Measurements from ENCODE around the gene UBR4.
A peak's percentile ranks its signal among the peaks of the same experiment; 100 is the strongest.

The UBR4 gene

DNA sequence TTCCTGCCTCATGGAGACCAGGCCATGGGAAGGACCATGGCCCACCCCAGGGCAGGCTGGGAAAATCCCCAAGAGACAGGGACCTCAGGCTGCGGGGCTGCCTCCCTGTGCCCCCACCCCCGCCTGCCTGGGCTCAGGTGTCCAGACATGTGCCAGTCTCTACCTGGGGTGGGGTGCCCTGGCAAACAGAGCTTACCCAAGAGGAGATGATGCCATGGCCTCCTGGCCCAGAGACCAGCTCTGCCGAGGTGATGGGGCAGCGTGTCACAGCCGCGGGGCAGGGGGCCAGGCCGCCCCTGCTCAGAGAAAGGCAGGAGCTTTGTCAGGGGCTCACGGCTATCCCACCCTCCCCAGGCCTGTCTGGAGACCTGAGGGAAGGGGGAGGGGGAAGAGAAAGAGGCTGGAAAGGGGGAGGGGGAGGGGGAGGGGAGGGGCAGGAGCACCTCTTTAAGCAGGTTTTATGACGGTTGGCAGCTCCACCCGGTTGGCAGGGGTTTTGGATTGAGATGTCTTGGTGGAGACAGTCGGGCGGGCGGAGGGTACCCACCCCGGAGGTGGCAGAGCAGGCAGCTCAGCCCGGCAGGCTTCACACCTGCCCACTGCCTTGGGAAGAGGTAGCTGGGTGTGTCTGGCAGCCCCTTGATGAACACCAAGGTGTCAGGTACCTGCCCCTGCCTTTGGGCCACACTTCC, 152.1 kb downstream of the UBR4 start:
- no peak for DNase-seq (ENCODE audit: low read depth, low spot score)

DNA sequence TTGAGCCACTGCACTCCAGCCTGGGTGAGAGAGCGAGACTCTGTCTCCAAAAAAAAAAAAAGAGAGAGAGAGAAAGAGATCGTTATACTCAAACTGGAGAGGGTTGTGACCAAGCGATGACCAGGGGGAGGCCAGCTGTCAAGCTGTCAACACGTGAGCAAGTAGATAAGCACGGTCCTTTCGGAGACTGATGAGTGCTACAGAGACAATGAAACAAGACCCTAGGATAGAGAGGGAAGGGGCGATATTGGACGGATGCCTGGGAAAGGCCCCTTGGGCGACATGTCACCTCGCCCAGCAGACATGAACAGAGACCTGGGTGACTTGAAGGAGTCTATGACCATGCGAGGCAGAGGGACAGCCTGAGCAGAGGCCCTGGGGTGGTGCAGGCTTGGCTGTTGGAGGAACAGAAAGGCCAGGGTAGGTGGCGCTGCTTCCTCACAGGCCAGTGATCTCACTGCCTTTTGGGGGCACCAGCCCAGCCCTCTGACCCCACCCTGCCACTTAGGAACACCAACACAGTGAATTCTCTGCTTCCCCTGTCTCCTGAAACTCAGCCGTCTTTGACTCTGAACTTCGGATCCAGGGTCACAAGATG, 152.8 kb downstream of the UBR4 start:
- no peak for DNase-seq (ENCODE audit: low read depth, low spot score)

DNA sequence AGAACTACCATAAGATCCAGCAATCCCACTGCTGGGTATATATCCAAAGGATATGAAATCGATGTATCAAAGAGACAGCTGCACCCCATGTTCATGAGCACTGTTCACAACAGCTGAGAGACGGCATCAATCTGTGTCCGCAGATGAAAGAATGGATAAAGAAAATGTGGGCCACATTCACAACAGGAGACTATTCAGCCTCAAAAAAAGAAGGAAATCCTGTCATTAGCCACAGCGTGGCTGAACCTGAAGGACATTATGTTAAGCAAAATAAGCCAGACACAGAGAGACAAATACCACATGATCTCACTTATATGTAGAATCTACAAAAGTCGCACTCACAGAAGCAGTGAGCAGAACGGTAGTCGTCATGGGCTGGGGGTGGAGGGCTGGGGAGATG, 154.4 kb downstream of the UBR4 start:
- no peak for DNase-seq (ENCODE audit: low read depth, low spot score)

DNA sequence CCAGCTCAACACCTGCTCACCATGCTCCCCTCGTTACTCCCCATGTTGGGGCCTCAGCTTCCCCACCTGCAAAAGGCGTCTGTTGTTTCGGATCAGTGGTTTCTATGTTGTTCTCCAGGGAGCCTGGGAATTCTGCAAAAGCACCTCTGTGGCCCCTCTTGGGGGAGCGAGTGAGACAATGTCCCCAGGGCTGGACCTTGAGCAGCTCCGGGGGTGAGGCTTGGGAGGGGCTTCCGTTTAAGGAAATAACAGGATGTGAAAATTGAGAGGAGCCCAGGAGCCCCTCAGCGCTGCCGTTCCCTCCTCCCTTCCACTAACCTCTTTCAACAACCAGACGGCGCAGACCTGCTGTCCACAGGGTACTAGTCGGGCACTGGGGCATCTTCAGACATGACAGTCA, 155.1 kb downstream of the UBR4 start:
- no peak for DNase-seq (ENCODE audit: low read depth, low spot score)

DNA sequence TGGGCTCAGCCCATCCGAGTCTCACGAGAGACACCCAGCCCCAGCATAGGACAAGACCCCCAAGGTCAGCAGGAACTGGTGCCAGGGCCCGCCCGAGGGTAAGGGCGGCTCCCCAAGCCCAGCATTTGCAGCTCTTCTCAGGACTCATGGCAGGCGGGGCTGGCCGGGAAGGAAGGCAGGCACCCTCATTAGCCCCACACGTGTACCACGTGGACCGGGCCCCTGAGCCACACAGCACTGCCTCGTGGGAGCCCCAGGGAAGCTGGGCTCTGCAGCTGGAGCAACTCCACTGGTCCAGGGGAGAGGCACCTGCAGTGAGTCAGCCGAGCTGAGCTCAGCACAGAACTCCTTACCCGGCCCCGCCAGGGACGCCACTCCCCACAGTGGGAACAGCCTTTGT, 155.8 kb downstream of the UBR4 start:
- no peak for DNase-seq (ENCODE audit: low read depth, low spot score)

DNA sequence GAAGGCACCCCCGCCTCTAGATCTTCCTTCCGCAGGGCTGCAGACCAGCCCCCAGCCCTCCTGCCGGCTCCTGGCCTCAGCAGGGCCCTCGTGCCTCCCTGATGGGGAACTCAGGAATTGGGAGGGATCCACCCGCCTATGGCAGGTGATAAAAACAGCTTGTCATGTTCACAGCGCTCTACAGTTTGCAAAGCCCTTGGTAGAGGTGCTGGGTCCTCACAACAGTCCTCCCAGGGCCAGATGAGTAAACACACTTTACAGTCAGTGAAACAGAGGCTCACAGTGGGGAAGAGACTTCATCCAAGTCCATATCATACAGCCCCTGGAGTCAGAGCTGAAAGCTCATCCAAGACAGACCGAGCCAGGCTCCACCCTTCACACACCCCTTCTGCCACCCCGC, 156.6 kb downstream of the UBR4 start:
- no peak for DNase-seq (ENCODE audit: low read depth, low spot score)

DNA sequence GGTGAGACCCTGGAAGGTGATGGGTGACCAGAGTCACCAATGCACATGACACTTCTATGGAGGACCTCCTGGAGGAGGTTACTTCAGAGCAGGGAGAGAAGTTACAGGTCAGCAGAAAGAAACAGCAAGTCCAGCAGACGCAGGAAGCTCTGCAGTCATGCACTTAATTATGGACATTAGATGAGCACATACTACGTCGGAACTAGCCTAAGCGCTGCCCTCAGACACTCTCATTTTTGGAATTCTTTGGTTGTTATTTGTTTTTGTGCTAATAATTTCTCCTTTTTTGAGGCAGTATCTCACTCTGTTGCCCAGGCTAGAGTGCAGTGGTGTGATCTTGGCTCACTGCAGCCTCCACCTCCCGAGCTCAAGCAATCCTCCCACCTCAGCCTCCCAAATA, 160.3 kb downstream of the UBR4 start:
- DNase-seq (ENCODE audit: low read depth, low spot score) = no peak

DNA sequence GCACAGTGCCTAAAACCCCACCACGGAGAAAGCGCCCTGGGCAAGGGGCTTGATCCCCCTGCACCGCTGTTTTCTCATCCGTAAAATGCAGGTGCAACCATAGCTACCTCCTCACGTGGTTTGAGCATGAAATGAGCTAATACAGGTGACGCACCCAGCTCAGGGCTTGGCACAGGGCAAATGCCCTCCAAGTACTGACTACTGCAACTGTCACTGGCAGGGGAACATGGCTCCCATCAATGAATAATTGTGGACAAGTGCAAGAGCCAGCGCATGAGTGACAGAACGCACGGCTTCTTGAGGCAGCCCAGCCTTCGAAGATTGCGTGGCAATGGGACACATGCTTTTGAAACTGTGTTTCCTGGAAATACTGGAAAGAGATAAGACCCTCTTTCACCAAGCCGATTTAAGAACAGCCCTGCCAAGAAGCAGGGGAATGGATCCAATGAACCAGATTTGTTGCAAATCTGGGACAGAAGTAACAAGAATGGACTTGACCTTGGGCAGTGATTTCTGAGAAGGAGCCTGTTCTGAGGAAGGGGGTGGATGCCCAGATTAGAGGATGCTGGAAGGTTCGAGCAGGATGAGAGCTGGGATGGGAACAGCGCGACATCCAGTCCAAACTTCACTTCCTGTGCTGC, 160.8 kb downstream of the UBR4 start:
- DNase-seq (ENCODE audit: low read depth, low spot score) = no peak

DNA sequence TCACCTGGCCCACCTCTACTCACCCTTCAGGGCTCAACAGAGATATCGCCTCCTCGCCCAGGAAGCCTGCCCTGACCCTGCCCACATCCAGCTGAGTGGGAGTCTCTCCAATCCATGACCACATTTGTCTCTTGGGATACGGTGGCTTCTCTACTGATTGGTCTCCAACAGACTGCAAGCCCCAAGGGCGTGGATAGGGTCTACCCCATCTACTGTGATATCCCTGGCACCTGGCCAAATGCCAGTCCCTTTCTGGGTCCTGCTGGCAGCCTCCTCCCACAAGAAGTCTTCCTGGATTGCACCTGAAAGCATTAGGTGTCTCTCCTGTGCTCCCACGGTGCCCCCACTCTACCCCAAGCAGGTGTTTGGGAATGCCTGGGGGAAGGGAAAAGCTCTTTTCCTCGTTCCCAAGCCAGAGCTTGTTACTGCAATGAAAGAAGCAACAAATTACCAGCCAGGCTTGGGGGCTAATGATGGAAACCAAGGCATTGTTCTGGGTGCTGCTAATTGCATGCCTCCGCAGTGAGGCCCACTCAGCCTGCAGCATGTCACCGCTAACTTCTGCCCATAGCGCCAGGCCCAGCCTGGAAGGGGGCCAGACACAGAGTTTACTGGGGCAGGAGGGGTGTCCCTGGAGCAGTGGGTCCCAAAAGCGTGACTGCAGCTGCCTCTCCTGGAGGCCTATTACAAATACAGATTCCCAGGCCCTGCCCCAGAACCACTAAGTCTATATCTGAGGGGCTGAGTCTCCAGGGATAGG, 162.9 kb downstream of the UBR4 start:
- peak; percentile 43 for DNase-seq (ENCODE audit: low read depth, low spot score)

DNA sequence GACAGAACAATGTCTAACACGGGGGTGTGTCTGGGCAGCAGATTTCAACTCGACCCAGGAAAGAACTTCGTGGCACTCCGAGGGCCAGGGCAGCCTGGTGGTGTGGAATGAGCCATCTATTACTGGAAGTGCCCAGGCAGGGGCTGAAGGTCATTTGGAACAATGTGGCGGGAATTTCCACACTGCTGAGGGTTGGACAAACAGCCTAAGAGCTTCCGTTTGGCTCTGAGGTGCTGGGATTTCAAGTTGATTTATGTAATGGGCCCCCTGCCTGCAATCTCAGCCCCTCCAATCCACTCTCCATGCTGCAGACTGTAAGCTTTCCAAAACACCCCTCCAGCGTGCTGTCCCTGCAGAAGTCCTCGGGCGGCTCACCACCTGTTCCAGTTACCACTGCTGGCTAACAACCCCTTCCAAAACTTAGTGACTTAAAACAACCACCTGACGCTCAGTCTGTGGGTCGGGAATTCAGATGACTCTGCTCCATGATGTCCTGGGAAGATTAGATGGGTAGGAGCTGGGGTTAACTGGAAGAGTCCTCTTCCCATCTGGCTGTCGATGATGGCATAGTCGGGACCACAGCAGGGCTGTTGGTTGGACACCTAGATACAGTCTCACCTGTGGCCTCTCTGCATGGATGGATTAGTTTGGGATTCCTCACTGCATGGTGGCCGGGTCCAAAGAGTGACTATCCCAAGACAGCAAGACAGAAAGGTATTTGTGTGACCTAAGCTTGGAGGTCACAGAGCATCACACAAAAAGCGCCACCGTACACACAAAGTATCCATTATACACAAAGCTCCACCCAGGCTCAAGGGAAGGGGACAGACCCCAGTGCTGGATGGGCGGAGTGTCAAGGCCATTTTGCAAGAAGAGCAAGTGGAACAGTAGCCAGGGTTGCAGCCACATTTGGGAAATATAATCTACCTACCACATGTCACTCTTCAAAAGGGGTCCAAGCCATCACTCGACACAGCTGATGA, 163.9 kb downstream of the UBR4 start:
- no peak for DNase-seq (ENCODE audit: low read depth, low spot score)

DNA sequence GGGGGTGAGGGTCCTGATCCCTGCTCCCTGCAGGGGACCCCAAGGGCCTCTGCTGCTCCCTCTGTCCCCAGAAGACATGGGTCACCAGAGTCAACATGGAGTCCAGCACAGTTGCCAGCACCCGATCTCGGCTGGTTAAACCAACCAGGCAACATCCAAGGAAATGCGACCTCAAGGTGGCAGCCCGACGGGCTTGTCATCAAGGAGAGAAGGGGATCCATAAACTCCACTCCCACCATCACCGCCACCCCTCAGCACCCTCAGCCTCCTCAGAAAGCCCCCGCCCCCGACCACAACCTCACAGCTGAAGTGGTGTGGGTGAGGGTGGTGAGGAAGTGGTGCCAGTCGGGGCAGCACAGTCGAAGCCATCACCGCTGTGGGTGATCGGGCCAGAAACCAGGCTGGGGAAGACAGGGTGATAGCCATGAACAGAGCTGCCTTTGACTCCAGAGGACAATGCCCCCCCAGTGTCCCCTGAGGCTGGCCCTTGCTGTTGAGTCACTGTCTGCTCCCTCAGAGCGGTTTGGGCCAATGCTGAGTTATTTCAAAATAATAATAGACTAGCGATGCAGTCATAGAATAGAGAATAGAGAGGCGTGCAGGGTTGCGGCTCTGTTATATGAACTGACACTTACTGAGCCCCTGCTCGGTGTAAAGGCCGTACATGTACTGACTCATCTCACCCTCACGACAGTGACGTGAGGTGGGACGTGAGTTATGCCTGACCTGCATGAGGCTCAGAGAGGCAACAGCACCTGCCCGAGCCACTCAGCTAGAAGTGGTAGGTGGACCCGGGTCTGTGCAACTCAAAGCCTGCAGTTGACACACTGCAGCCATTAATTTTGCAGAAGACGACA, 164.9 kb downstream of the UBR4 start:
- no peak for DNase-seq (ENCODE audit: low read depth, low spot score)

DNA sequence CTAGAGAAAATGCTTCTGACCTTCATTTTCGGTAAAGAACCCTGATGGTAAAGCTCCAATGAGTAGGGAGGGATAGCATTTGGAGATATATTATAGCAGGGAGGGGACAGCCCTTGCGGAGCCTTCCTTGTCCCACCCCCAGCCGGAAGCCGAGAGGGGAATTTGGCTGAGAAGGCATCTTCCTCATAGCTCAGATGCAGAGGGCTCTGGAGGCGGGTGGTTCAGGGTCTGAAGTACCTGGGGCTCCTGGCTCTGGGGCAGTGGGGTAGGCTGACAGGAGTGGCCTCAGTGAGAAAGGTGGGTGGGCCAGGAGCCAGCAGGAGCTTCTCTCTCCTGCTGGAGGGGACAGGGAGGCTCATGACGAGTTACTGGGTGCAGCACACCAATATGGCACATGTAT, 165.6 kb downstream of the UBR4 start:
- no peak for DNase-seq (ENCODE audit: low read depth, low spot score)

DNA sequence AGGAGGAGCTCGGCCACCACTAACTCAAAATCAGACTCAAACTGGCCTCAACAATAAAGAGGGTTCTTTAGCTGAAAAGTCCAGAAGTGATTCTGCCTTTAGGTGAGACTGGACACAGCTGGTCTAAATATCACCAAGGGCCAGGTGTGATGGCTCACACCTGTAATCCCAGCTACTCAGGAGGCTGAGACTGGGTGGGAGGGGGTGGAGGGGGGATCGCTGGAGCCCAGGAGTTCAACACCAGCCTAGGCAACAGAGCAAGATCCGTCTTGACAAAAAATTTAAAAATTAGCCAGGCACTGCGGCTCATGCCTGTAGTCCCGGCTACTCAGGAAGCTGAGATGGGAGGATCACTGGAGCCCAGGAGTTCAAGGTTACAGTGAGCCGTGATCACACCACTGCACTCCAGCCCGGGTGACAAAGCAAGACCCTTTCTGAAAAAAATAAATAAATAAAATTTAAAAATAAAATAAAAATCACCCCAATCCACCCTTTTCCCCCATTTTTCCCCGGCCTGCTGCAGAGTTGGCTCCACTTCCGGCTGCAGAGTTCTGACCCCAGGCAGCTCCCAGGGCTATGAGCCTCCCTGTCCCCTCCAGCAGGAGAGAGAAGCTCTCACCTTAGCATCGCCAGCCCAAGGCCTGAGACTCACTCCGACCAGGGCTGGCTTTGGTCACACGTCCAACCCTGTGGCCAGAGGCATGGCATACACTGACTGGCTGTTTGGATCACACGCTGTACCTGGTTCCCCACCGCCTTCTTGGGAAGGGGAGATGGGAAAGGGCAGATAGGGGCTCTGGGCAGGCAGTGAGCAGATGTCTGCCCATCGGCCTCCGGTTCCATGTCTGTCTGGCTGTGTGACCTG, 166.3 kb downstream of the UBR4 start:
- no peak for DNase-seq (ENCODE audit: low read depth, low spot score)

DNA sequence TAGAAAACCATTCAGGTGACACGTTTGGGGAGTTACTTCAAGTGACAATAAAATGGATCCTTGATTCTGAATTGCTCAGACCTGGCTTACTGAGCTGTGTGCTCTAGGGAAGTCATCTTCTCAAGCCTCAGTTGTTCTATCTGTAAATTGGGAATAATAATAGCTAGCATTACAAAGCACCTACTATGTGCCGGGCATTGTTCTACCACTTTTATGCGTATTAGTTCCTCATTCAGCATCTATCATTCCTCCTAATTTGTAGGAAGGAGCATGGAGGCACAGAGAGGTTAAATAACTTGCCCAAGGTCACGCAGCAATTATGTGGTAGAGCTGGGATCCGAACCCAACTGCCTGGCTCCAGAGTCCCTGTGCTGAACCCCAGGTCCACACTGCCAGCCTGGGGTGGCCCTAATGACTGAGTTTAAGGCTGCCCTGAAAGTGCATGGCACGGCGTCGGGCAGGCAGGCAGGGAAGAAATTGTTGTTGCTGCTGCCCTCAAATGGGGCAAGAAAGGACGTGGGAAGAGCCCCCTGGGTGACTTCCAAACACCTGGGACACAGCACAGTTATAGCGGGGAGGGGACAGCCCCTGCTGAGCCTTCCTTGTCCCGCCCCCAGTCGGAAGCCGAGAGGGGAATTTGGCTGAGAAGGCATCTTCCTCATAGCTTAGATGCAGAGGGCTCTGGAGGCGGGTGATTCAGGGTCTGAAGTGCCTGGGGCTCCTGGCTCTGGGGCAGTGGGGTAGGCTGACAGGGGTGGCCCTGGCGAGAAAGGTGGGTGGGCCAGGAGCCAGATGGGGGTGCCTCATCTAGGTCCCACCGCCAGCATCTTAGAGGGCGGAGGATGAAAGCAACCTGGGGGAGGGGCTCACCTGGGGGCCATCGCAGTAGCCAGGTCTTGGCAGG, 167.1 kb downstream of the UBR4 start:
- DNase-seq (ENCODE audit: low read depth, low spot score) = peak; percentile 47

DNA sequence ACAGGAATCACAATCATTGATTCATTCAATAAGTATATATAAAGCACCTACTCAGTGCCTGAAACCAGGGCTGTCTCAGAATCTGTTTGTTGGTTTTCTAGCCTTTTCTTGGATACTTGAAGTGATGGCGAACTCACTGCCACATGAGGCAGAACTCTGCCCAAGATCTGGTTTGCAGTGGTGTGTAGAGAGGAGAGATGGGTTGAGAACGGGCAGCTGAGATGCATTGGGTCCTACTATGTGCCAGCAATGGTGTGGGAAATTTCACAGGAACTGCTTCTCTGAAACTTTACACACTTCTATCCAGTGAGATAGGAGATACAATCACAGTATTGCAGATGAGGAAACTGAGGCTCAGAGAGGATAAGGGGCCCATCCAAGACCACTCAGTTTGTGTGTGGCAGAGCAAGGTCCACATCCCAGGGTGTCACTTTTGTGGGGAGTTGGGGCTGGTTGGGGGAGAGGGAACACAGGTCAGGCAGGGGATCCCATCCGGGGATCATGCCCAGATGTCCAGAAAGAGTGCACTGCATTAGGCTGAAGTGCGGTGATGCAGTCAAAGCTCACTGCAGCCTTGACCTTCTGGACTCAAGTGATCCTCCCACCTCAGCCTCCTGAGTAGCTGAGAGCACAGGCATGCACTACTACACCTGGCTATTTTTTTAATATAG, 169.9 kb downstream of the UBR4 start:
- no peak for DNase-seq (ENCODE audit: low read depth, low spot score)

DNA sequence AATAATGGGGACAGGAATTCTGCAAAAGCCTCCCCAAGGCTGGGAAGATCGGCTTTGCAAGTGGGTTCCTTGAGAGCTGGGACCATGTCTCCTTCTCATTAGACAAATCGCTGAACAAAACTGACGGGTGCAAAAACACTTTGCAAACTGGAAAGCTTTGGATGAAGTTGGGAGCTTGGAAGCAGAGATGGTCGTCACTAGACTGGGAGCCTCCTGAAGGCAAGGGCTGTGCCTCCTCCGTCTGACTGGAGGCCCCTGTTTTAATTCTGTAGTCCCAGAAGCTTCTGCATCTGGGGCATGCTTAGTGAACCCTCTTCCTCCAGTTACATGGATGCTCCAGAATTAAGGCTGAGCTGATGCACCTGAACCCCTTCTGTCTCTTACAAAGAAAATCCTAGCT, 171.3 kb downstream of the UBR4 start:
- no peak for DNase-seq (ENCODE audit: low read depth, low spot score)

DNA sequence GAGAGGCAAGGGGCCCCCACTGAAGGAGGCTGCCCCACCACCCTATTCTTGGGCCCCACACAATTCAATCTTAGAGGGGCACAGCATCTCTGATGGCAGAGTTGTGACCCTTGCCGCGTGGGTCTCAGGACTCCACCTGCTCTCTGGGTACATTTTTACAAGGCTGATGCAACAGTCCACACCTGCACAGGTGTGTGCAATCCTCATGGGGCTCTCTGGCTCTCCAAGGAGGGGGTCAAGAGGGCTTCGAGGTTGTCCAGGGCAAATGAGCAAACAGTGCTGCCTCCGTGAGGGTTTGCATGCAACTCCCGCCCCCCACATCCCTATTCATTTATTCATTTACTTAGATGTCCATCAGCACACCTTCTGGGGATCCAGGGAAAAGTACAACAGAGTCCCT, 172.0 kb downstream of the UBR4 start:
- DNase-seq (ENCODE audit: low read depth, low spot score) = no peak

DNA sequence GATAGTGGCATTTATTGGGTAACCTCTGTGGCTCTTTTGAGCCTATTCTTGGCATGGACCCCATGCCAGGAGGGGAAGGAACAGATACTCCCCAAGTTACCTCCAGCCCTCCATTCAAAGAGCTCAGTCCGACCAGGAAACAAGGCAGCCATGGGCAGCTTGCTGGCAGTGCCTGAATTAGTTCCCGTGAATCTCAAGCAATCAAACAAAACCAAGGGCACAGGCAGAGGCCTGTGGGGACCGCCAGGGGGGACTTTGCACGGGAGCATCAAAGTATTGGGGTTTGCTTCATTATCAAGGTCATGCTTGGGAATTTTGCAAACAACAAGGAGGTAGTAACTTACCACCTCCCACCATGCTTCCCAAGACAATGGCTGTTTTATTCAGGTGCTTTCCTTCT, 172.4 kb downstream of the UBR4 start:
- no peak for DNase-seq (ENCODE audit: low read depth, low spot score)
